ENCODE measurements around the gene RCBTB2.

DNA sequence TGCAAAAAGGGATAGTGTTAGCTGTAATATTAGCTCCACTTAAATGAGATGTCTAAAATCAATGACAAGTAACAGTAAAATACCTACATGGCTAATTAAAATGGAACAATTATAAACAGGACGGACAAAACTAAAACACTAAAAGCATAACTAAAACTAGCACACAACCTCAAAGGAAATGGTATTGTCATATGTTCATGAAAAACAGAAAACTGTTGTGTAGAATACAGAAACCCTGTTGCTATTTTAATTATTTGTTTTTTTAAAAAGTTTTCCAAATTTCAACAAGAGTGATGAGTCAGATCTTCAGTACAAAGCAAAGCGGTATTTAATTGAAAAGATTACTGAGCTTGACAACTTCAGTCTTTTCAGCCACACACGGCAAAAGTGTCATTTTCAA is 4.2 kb downstream of the RCBTB2 start:
- TF ChIP-seq, protein P1, sequence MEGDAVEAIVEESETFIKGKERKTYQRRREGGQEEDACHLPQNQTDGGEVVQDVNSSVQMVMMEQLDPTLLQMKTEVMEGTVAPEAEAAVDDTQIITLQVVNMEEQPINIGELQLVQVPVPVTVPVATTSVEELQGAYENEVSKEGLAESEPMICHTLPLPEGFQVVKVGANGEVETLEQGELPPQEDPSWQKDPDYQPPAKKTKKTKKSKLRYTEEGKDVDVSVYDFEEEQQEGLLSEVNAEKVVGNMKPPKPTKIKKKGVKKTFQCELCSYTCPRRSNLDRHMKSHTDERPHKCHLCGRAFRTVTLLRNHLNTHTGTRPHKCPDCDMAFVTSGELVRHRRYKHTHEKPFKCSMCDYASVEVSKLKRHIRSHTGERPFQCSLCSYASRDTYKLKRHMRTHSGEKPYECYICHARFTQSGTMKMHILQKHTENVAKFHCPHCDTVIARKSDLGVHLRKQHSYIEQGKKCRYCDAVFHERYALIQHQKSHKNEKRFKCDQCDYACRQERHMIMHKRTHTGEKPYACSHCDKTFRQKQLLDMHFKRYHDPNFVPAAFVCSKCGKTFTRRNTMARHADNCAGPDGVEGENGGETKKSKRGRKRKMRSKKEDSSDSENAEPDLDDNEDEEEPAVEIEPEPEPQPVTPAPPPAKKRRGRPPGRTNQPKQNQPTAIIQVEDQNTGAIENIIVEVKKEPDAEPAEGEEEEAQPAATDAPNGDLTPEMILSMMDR (IDR thresholded peaks at IDR 0.05): no peak
- no peak for TF ChIP-seq POLR2A (IDR thresholded peaks at IDR 0.05)
